Epithelial cell of proximal tubule (primary cell): ENCODE results near the gene MXD4. TPM values are rescaled to one million over a fixed set of nuclear protein-coding genes. Genes with fewer than 3 reads are reported as not detected.

ENCODE experiments used
- DNase-seq: peaks from one replicate; pipeline ENCODE4 v3.0.0-alpha.2; 2011; ENCODE audit warnings: low read depth
- H3K4me3 ChIP-seq: 2 replicates; pipeline ENCODE4 v1.5.1; 2011; ENCODE audit warnings: low read depth, mild to moderate bottlenecking, low read length
- total RNA-seq: library from RNA; depleted of rRNA; stranded (reverse); fragments of >200 nt; gene quantifications from 2 replicates; pipeline ENCODE4 v1.2.3, GENCODE V29; 2015
- TF ChIP-seq, protein P1 (sequence below): conservative IDR thresholded peaks from 2 replicates; pipeline ENCODE4 v1.5.1; 2012; ENCODE audit warnings: low read depth, mild to moderate bottlenecking, low read length

Gene MXD4
- total RNA-seq, 1 donor from 2014 or later = 26.9 TPM

DNA sequence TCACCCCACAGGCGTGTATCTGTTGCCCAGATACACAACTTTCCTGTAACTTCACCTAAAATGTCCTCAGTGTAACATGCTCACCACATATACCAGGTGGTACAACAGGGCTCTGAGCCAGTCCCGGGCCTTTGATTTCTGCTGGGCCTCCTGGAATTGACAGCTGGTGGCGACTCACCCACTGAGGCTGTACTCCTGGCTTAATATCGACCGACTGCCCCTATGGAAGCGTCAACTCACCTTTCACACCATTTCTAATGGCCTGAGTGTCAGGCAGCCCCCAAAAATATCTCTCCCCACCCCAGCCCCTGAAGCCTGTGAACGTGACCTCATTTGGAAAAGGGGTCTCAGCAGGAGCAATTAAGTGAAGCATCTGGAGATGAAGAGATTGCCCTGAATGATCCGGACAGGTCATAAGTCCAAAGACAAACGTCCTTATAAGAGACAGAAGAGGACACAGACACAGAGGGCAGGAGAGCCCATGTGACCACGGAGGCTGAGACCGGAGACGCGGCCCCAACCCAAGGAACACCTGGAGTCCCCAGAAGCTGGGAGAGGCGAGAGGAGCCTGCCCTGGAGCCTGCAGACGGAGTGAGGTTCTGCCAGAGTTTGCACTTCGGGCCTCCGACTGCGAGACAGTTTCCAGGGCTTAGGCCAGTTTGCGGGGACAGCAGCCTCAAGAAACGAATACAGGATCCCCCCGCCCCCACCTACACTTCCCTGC is 12.6 kb upstream of the MXD4 start:
- no peak overlapping the region for H3K4me3 ChIP-seq
- TF ChIP-seq, protein P1, sequence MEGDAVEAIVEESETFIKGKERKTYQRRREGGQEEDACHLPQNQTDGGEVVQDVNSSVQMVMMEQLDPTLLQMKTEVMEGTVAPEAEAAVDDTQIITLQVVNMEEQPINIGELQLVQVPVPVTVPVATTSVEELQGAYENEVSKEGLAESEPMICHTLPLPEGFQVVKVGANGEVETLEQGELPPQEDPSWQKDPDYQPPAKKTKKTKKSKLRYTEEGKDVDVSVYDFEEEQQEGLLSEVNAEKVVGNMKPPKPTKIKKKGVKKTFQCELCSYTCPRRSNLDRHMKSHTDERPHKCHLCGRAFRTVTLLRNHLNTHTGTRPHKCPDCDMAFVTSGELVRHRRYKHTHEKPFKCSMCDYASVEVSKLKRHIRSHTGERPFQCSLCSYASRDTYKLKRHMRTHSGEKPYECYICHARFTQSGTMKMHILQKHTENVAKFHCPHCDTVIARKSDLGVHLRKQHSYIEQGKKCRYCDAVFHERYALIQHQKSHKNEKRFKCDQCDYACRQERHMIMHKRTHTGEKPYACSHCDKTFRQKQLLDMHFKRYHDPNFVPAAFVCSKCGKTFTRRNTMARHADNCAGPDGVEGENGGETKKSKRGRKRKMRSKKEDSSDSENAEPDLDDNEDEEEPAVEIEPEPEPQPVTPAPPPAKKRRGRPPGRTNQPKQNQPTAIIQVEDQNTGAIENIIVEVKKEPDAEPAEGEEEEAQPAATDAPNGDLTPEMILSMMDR = no peak
- no peak for DNase-seq

DNA sequence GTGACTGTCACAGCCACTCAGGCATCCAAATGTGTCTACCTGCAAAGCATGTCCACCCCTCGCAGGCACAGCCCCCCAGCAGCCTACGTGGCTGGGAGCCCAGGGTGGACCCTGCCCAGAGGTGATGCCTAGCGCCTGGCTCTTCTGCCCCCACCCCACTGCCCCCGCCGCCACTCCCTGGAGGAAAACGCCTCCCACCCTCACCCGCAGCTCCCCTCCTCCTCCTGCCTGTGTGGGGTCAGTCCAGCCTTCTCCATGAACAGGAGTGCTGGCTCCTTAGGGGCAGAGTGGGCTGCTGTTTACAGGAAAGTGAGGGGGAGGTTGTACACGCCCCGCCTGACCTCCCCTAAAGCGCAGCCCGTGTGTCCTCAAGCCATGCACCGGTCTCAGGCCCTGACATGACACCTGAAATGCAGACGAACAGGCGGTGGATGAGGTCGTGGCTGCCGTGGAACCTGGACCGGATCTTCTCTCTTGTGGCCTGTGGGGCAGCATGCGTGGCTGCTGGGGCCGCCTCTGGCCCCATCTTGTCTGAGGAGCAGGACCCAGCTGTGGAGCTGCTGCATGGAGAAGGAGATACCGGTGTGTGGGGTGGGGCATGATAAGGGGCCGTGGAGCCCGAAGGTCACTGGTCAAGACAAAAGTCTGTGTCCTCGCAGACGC is 11.9 kb upstream of the MXD4 start:
- no peak overlapping the region for H3K4me3 ChIP-seq
- DNase-seq = no peak
- TF ChIP-seq, protein P1 = no peak

DNA sequence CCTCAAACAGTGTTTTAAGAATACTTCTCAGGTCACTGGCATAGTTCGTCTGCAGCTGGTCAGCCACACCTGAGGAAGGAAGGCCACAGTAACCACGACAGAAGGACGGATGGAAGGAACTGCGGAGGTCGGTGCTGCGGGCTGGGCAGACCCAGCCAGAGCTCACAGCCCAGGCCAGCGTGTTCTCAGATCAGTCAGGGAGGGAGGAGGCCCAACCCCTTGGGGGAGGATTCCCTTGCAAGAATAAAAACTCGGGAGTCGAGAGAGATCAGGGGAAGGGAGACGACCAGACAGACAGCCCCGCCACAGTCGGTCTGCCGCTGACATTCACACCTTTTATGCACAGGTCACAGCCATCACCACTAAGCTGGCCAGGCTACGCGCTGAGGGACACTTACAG is 11.3 kb upstream of the MXD4 start:
- H3K4me3 ChIP-seq = no peak overlapping the region
- TF ChIP-seq, protein P1 = no peak
- DNase-seq = no peak

DNA sequence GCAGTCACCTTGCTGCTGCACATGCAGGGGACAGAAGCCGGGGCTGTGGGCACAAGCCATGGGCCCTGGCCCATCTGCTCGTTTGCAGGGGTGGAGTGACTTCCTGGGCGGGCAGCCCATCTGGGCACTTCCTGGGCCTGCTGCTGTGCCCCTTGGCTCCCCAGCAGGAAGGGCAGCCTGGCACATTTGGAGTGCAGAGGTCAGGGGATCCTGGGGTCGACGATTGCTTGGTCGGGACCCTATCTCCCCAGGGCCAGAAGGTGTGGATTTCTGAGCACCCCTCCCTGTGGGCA is 10.9 kb upstream of the MXD4 start:
- H3K4me3 ChIP-seq = no peak overlapping the region
- no peak for DNase-seq
- TF ChIP-seq, protein P1 = no peak

DNA sequence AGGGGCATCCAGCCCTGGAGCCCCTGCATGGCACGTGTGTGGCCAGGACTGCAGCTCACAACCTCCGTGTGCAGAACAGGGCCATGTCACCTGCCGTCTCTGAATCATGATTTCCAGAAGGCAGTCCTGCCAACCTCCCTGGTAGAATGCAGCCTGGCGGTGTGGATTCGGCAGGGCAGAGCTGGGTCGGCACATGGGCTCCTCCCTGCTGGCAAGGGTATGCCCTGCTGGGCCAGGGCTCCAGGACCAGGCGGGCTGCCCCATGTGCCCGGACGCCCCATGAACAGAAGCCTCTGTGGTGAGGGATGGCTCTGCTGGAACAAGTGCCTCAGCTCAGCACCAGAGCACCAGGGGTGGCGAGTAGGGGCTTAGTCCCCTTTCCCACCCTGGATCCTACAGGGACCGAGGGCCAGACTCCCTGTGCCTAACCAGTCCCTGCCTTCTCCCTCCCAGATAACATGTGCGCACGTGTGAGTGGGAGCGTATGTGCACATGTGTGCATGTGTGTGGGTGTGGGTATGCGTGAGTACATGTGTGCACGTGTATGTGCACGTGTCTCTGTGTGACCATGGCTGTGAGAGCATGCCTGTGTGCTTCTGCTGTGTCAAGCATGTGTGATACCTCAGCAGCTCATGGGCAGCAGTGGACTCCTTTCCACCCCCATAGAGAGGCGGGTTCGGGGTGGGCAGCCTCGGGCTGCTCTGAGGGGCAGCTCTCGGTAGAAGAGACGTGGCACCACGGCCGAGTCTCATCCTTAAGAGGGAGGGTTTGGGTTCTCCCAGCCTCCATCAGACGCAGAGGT is 10.3 kb upstream of the MXD4 start:
- no peak for DNase-seq
- H3K4me3 ChIP-seq = no peak overlapping the region

DNA sequence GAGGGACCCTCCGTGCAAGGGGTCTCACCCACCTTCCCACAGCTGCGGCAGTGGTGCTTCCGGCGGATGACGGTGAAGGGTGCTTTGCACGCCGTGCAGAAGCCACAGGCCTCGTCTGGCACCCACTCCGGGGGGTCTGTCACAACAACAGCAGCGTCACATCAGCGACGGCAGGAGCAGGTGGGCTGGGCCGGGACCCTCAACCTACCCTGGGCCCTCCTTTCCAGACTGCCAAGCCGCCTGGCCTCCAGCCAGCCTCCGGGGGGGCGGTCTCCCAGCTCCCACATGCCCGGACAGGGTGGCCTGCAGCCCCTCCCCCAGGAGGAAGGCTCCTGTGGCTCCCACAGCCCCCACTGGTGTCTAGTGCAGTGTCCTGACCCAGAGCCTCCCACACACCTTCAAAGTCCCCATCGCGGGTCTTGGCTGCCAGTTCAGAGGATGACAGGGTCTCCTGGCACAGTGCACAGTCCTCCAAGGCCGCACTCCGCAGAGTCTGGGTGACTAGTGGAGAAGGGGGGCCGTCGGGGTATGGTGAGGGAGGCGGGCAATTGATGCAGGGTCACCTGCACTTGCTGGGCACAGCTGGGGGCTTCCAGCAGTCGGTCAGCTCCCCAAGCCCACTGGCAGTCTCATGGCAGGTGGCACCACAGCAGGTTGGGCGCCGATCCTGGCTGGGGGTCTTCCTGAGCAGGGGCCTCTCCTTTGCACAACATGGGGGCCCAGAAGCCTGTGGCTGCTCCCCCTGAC is 9.5 kb upstream of the MXD4 start:
- TF ChIP-seq, protein P1 = no peak
- H3K4me3 ChIP-seq = no peak overlapping the region
- no peak for DNase-seq

More for the DNA sequence above, 10.3 kb upstream of the MXD4 start:
- TF ChIP-seq, protein P1 = no peak
